Smooth muscle cell of bladder (primary cell): ENCODE measurements around the gene ATAT1. TPM values are rescaled to one million over a fixed set of nuclear protein-coding genes. Genes with fewer than 3 reads are reported as not detected.

Experiments used
- total RNA-seq: library from RNA; depleted of rRNA; stranded (reverse); fragments of >200 nt; gene quantifications from 2 replicates; pipeline ENCODE4 v1.2.3, GENCODE V29; 2014

The ATAT1 gene
- 2.0 and 2.8 TPM in 2 replicates for total RNA-seq

GRCh38 chr6:30626484-30627366 lies at the start of gene ATAT1:
ATAT1 (plus strand) TSS chr6:30626874.

DNA sequence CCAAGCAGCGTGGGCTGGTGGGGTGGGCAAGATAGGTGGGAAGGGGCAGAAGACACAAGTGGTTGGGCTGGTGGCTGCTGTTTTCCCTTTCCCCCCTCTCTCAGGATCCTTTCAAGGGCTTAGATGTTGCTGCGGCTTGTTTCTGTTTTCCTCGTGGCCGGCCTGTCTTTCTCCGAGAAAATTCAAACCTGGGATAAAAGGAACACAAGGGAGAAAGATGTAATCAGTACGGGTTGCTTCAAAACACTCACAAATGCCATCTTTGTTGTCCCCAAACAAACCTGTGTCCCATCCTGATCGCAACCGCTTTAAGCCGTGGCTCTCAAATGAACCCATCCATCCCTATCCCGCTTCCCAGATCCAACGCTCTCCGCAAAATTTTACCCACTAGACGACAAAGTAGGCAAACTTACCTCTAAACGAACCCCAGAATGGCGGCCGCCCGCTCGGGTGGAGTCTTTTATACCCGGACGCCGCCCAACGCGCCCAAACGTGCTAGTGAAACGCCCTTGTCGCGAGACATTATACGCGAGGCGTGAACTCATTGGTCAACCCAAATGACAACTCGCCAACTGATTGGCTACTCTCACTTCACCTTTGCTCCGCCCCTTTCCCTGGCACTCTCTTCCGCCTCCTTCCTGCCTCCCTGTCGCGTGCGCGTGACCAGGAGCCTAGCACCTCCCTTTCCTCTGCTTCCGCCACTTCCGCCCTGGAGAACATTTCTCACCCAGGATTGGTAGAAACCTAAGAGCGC lies 9.7 kb upstream of the ATAT1 start, which contains the start of gene PPP1R10:
Gene PPP1R10 (minus strand): TSS at position 433 of the 754 bp plus-strand sequence. CDS start 7,299 bp downstream, outside the sequence.

DNA sequence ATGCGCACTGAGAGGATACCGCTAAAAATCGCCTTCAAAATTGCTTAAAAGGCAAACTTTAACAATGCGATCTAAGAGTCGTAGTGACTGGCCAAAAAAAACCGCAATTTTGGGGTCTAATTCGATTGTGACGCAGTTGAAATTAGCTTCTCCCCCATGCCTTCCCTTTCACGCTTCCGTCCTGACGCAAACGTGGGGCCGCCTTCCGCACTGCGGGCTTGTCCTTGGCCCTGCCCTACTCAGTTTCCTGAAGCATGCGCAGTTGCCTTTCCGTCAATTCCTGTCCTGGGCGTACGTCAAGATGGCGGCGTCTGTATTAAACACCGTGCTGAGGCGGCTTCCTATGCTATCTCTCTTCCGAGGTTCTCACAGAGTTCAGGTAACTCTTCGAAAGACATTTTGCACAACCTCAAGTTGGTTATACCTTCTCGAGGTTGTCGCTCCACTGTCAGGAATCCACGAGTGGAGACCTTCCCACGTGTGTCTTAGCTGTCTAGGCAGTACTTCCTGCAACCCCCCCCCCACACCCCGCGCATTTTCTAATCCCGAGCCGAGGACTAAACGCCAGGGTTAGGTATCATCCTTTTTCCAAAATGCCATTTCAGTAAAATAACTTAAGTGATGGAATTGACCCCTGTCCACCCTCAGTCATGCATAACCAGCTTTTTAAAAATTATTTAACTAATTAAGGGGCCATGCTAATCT lies 9.0 kb upstream of the ATAT1 start, which contains the start of gene MRPS18B:
Gene MRPS18B (plus strand): TSS at position 276 of the 705 bp plus-strand sequence. CDS start 26 bp downstream, at position 302.

DNA sequence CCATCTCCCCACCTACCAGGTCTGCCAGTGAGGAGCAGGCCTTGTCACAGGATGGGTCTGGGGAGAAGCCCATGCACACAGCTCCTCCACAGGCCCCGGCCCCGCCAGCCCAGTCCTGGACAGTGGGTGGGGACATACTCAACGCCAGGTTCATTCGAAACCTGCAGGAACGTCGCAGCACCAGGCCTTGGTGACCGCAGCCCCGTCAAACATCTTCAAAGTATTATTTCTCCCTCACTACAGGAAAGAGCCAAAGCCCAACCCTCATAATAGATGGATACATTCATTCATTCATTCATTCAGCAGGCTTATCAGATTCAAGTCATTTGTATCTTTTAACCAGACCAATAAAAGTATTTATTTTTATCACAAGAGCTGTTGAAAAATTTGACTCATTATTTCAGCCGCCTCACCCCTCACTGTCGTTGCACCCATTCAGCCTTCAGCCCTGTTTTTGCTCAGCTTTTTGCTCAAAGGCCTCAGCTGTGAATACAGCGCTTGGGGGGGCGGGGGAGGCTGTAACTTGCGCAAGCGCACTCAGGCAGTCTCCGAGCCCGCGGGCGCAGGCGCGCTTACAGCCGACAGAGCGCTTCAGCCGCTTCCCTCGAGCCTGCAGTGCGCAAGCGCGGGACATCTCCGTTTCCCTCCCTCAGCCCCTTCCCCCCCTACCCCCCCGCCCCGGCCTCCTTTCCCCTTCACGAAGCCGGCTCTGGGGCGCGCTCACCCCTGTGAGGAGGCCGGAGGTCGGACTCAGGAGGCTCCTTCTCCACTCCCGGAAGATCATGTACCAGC lies 20.0 kb downstream of the ATAT1 start, which contains the start of gene C6orf136:
Gene C6orf136 (plus strand): TSS at position 684 of the 792 bp plus-strand sequence. CDS start 99 bp downstream, at position 783.

GRCh38 chr6:30672445-30673253 lies 46.0 kb downstream of the ATAT1 start, which contains the start of gene DHX16:
DHX16 (minus strand) TSS chr6:30673006; CDS start chr6:30672841, 165 bp downstream.

GRCh38 chr6:30686009-30686907 lies 59.6 kb downstream of the ATAT1 start, which contains the start of gene PPP1R18:
PPP1R18 (minus strand) TSS chr6:30686645; CDS start chr6:30686018, 627 bp downstream.

GRCh38 chr6:30690403-30691207 lies 63.9 kb downstream of the ATAT1 start, which contains the start of gene NRM:
NRM (minus strand) TSS chr6:30690984; CDS start chr6:30690974, 10 bp downstream.

Other genes starting within 250 kb of the ATAT1 start
- gene HLA-E, start 137.4 kb upstream of the ATAT1 start, total RNA-seq: 206 and 225 TPM in 2 replicates
- 43.5 and 53.8 TPM in 2 replicates for gene GNL1, start 70.4 kb upstream of the ATAT1 start, total RNA-seq
- 3.4 and 6.4 TPM in 2 replicates for gene PRR3, start 69.6 kb upstream of the ATAT1 start, total RNA-seq
- gene ABCF1, start 55.4 kb upstream of the ATAT1 start, total RNA-seq: 33.4 and 59.5 TPM in 2 replicates
- 13.9 and 20.8 TPM in 2 replicates for gene PPP1R10, start 9.6 kb upstream of the ATAT1 start, total RNA-seq
- gene MRPS18B, start 9.0 kb upstream of the ATAT1 start, total RNA-seq: 36.4 and 46.6 TPM in 2 replicates
- gene C6orf136, start 20.3 kb downstream of the ATAT1 start, total RNA-seq: 2.0 and 2.7 TPM in 2 replicates
- 35.8 and 43.7 TPM in 2 replicates for gene DHX16, start 46.1 kb downstream of the ATAT1 start, total RNA-seq
- 36.7 and 43.6 TPM in 2 replicates for gene PPP1R18, start 59.8 kb downstream of the ATAT1 start, total RNA-seq
- 0.71 and 1.0 TPM in 2 replicates for gene NRM, start 64.1 kb downstream of the ATAT1 start, total RNA-seq
- gene MDC1, start 90.4 kb downstream of the ATAT1 start, total RNA-seq: 2.4 and 3.7 TPM in 2 replicates
- 310 and 353 TPM in 2 replicates for gene TUBB, start 93.5 kb downstream of the ATAT1 start, total RNA-seq
- gene FLOT1, start 115.8 kb downstream of the ATAT1 start, total RNA-seq: 90.2 and 100 TPM in 2 replicates
- 48.9 and 61.3 TPM in 2 replicates for gene IER3, start 117.7 kb downstream of the ATAT1 start, total RNA-seq